GM11168 (cell line): Measurements from ENCODE around the gene APLP1.
"Not testable (repeated sequence)": the region's sequence is repeated elsewhere in the genome, so short reads cannot be mapped to it uniquely, and the experiment has no call there.

Source experiments
- in situ Hi-C: fragments of 300-500 bp; cut with MboI; formaldehyde crosslinking; loops from one replicate; pipeline ENCODE4 v1.12.0; 2022; ENCODE audit warnings: low sequenced_read_pairs; ENCODE audit not compliant: unreplicated experiment

APLP1 gene

GRCh38 chr19:35851213-35852028 lies 17.0 kb upstream of the APLP1 start:
- in situ Hi-C loops = no loop called here

GRCh38 chr19:35852029-35852780 lies 16.2 kb upstream of the APLP1 start, which contains the start of gene NPHS1:
TSS of gene NPHS1 (minus strand) at chr19:35852504. CDS start at chr19:35851837, 667 bp downstream.
- in situ Hi-C loops = no loop called here

GRCh38 chr19:35853038-35853756 lies 15.2 kb upstream of the APLP1 start:
- in situ Hi-C loops = no loop called here

- in situ Hi-C loops = no loop called here
These were observed 11.7 kb upstream of the APLP1 start, which contains the start of gene KIRREL2 for GRCh38 chr19:35856546-35857149. TSS of gene KIRREL2 (plus strand) at chr19:35856911. CDS start at chr19:35857120, 209 bp downstream.

- in situ Hi-C loops = no loop called here
These were observed 10.1 kb upstream of the APLP1 start for GRCh38 chr19:35858311-35858710.

GRCh38 chr19:35859414-35859813 lies 9.0 kb upstream of the APLP1 start:
- in situ Hi-C loops = no loop called here

GRCh38 chr19:35860436-35860817 lies 7.9 kb upstream of the APLP1 start:
- in situ Hi-C loops = no loop called here

- in situ Hi-C loops = no loop called here
These were observed 7.3 kb upstream of the APLP1 start for GRCh38 chr19:35860818-35861639.

GRCh38 chr19:35861640-35862160 lies 6.7 kb upstream of the APLP1 start:
- in situ Hi-C loops = no loop called here

- in situ Hi-C loops = no loop called here
These were observed 5.8 kb upstream of the APLP1 start for GRCh38 chr19:35862528-35862927.

GRCh38 chr19:35863018-35863417 lies 5.4 kb upstream of the APLP1 start:
- in situ Hi-C loops = no loop called here

GRCh38 chr19:35868823-35869326 lies 501 bp downstream of the APLP1 start:
- in situ Hi-C loops = no loop called here

- in situ Hi-C loops = no loop called here
These were observed 1.2 kb downstream of the APLP1 start for GRCh38 chr19:35869327-35870123.

- in situ Hi-C loops = not testable (repeated sequence)
These were observed 1.9 kb downstream of the APLP1 start for GRCh38 chr19:35870124-35870736.

- in situ Hi-C loops = no loop called here
These were observed 2.4 kb downstream of the APLP1 start for GRCh38 chr19:35870798-35871197.

GRCh38 chr19:35871611-35872010 lies 3.2 kb downstream of the APLP1 start:
- in situ Hi-C loops = no loop called here

- in situ Hi-C loops = no loop called here
These were observed 3.8 kb downstream of the APLP1 start for GRCh38 chr19:35872180-35872579.

GRCh38 chr19:35874392-35874930 lies 6.1 kb downstream of the APLP1 start:
- in situ Hi-C loops = no loop called here
